KBM-7 (cell line): ENCODE results near the gene HELZ.
"Not testable (repeated sequence)": the region's sequence is repeated elsewhere in the genome, so short reads cannot be mapped to it uniquely, and the experiment has no call there.

Experiments used
- DNase-seq: peaks from one replicate; pipeline ENCODE4 v3.0.0-alpha.2; 2015
- in situ Hi-C: fragments of 300-500 bp; cut with MboI; formaldehyde crosslinking; loops from 2 replicates; pipeline ENCODE4 v1.14.3; 2020; ENCODE audit warnings: low sequenced_read_pairs, low pct_unique_long_range_greater_than_20kb, mixed read lengths

HELZ gene

GRCh38 chr17:67202503-67202902 is 42.5 kb downstream of the HELZ start:
- in situ Hi-C loops: no loop called here
- DNase-seq: no peak

GRCh38 chr17:67200727-67201301 is 44.2 kb downstream of the HELZ start:
- in situ Hi-C loops: no loop called here
- no peak for DNase-seq

- in situ Hi-C loops: no loop called here
These were observed 46.9 kb downstream of the HELZ start for GRCh38 chr17:67198131-67198530.

GRCh38 chr17:67197023-67197422 is 48.0 kb downstream of the HELZ start:
- DNase-seq, in situ Hi-C loops: not testable (repeated sequence)

More at GRCh38 chr17:67198131-67198530, 46.9 kb downstream of the HELZ start:
- DNase-seq: no peak

GRCh38 chr17:67196422-67196821 is 48.6 kb downstream of the HELZ start:
- in situ Hi-C loops: no loop called here

GRCh38 chr17:67194134-67194533 is 50.9 kb downstream of the HELZ start:
- in situ Hi-C loops: no loop called here
- DNase-seq: no peak

More at GRCh38 chr17:67196422-67196821, 48.6 kb downstream of the HELZ start:
- DNase-seq: no peak

- in situ Hi-C loops: no loop called here
- DNase-seq: no peak
These were observed 57.1 kb downstream of the HELZ start for GRCh38 chr17:67187927-67188326.

GRCh38 chr17:67186782-67187181 is 58.2 kb downstream of the HELZ start:
- DNase-seq: no peak
- in situ Hi-C loops: no loop called here

- in situ Hi-C loops: no loop called here
- no peak for DNase-seq
These were observed 61.5 kb downstream of the HELZ start for GRCh38 chr17:67183531-67183930.

- DNase-seq: no peak
- in situ Hi-C loops: no loop called here
These were observed 63.2 kb downstream of the HELZ start for GRCh38 chr17:67181825-67182224.

- in situ Hi-C loops: no loop called here
These were observed 64.7 kb downstream of the HELZ start for GRCh38 chr17:67180275-67180674.

GRCh38 chr17:67178555-67178954 is 66.4 kb downstream of the HELZ start:
- DNase-seq: no peak
- in situ Hi-C loops: no loop called here

More at GRCh38 chr17:67180275-67180674, 64.7 kb downstream of the HELZ start:
- DNase-seq: no peak

GRCh38 chr17:67177732-67178131 is 67.3 kb downstream of the HELZ start:
- in situ Hi-C loops: no loop called here
- no peak for DNase-seq

- DNase-seq: no peak
- in situ Hi-C loops: no loop called here
These were observed 70.8 kb downstream of the HELZ start for GRCh38 chr17:67174190-67174589.

- no peak for DNase-seq
- in situ Hi-C loops: no loop called here
These were observed 73.4 kb downstream of the HELZ start for GRCh38 chr17:67171560-67171959.

GRCh38 chr17:67168496-67168895 is 76.5 kb downstream of the HELZ start:
- in situ Hi-C loops: no loop called here
- no peak for DNase-seq

- in situ Hi-C loops: no loop called here
- peak; percentile 82 for DNase-seq
These were observed 79.8 kb downstream of the HELZ start for GRCh38 chr17:67165201-67165600.

- in situ Hi-C loops: no loop called here
- DNase-seq: no peak
These were observed 80.7 kb downstream of the HELZ start for GRCh38 chr17:67164302-67164701.

GRCh38 chr17:67162771-67163170 is 82.2 kb downstream of the HELZ start:
- in situ Hi-C loops: no loop called here
- DNase-seq: no peak

- DNase-seq: no peak
These were observed 83.4 kb downstream of the HELZ start for GRCh38 chr17:67161573-67161972.

GRCh38 chr17:67160791-67161190 is 84.2 kb downstream of the HELZ start:
- DNase-seq: no peak
- in situ Hi-C loops: no loop called here

More at GRCh38 chr17:67161573-67161972, 83.4 kb downstream of the HELZ start:
- in situ Hi-C loops: no loop called here
